Pancreas (tissue), 10 donors: Measurements from ENCODE around the gene ABCA3. TPM values are rescaled to one million over a fixed set of nuclear protein-coding genes. Genes with fewer than 3 reads are reported as not detected.
"Not testable (repeated sequence)": the region's sequence is repeated elsewhere in the genome, so short reads cannot be mapped to it uniquely, and the experiment has no call there.

ENCODE experiments used
- ATAC-seq, 4 donors: fragments of 200-7000 bp; cut with Tn5 transposase; one replicate each; pipeline versions ENCODE4 v1.8.0 to v1.9.1; 2020; ENCODE audit warnings: mild to moderate bottlenecking in 4 of 4, moderate library complexity in 4 of 4
- DNase-seq, 6 donors: peaks; one replicate each; pipeline ENCODE4 v3.0.0-alpha.2; 2020
- FAIRE-seq: peaks from 2 replicates; lab custom pipeline; 2012; peaks lifted over from hg19 to GRCh38; lab: Jason Lieb, UNC
- H3K27ac ChIP-seq, 4 donors: fragments of 200-600 bp; sonication (generic); 1 replicate in 3 of 4; 2 replicates in 1 of 4; pipeline versions ENCODE4 v1.5.0 to v1.8.0; 2020
- H3K27me3 ChIP-seq, 4 donors: fragments of 200-600 bp; one replicate each; pipeline ENCODE4 v1.8.0; 2021
- H3K36me3 ChIP-seq, 3 donors: fragments of 200-600 bp; sonication (generic) in 1 of 3; one replicate each; pipeline versions ENCODE4 v1.5.0 to v1.8.0; 2020 to 2021
- H3K4me1 ChIP-seq, 3 donors: fragments of 200-600 bp; one replicate each; pipeline ENCODE4 v1.8.0; 2021
- H3K4me3 ChIP-seq, 4 donors: fragments of 200-600 bp; sonication (generic) in 2 of 4; one replicate each; pipeline versions ENCODE4 v1.5.0 to v1.8.0; 2020 to 2021
- H3K9me3 ChIP-seq, 4 donors: fragments of 200-600 bp; one replicate each; pipeline ENCODE4 v1.8.0; 2021
- WGBS, 2 donors: extraction: QIAGEN DNeasy Blood & Tissue Kit; methylation state at CpG; one replicate each; pipeline ENCODE4 v1.1.7; 2013; 5-methylcytosine and 5-hydroxymethylcytosine counted together
- intact Hi-C, 3 donors: fragments of 100-400 bp; cut with DNase I; formaldehyde crosslinking; loops; one replicate each; pipeline versions ENCODE4 v1.11.1 to v1.14.2; 2022
- polyA plus RNA-seq, 2 donors: library from polyadenylated mRNA; stranded (reverse); fragments of 200-250 nt; gene quantifications; one replicate each; pipeline ENCODE4 v1.2.3, GENCODE V29; 2013
- total RNA-seq, 6 donors: library from RNA; stranded (reverse); fragmentation: NEBNext Ultra II Directional in 4 of 6; extraction: Animal tissue kit (Norgen Biotek cat#: 25700) in 4 of 6; gene quantifications; one replicate each; pipeline versions ENCODE4 v1.2.1 to v1.2.4, GENCODE V29; 2021 to 2023
- TF ChIP-seq, protein P1 (sequence below), 4 donors: fragments of 200-600 bp; sonication (generic) in 3 of 4; IDR thresholded peaks; one replicate each; pipeline versions ENCODE4 v1.5.0 to v1.8.0; 2021; ENCODE audit warnings: antibody characterized with exemption in 4 of 4
- donor health status: healthy with polysubstance abuse.
- donor health status: DM: no; HTN: no; CAD: no; lungs with moderate emphysema.
- donor health status: DM: no; HTN: no; CAD: no.
- donor health status: control.
- donor health status: control.
- donor health status: Bipolar disorder and iron deficiency.
- donor health status: DM: yes; HTN: yes; CAD: no.
- donor health status: DM: no; HTN: no; CAD: no.
- donor health status: DM: no; HTN: no; CAD: no.
- donor health status: DM: yes; HTN: yes; CAD: no.

Gene ABCA3
- total RNA-seq: 10 to 100 TPM; 12.7 to 26.5 (median 16.5) TPM
- polyA plus RNA-seq: 10 to 100 TPM; 22.6 to 22.8 TPM

DNA sequence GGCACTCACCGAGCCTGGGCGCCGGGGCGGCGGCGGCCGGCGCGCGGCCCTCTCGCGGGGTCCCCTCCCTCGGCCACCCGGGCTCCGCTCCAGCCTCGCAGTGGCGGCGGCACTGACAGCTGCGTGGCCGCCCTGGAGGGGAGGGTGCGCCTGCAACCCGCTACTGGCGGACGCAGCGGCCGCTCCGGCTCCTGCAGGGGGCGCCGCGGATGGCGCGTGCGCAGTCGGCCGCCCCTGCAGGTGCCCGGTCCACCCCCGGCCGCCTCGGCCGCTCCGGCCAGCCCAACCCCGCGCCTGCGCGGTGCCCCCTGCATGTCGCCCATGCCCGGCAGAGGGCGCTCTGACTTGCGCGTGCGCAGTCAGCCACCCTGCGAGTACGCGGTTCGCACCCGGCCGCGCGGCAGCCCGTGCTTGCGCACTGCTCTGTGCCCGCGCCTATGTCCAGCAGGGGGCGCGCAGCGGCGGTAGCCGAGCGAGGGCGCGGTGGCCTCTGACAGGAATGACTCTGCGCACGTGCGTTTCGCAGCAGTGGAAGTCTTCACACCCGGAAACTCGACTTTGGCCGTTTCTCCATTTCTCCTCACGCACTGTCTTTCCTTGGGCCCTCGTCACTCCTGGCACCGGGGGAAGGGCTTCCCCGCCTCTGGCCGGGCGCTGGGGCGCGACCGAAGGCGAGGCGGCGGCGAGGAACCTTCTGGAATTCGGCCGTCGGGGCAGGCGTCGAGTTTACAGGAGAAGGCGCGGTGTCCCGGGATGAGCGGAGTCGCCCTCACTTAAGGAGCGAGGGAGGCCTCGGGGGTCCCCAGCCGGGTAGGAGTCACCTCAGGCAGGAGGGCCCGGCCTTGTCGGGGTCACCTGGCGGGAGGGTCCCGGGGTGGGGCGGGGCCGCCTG lies at the start of gene ABCA3:
ABCA3 (minus strand) TSS at position 165 of the 892 bp plus-strand sequence. CDS start 14,262 bp downstream, outside the sequence.
- peaks cover 0 to 5% (median 4%) of the 10 kb centered on the region in 3 donors for H3K4me1 ChIP-seq
- no peaks in the 10 kb centered on the region for H3K27me3 ChIP-seq
- H3K27ac ChIP-seq: peak within 1 kb of the TSS in 1 of 4 donors; percentile 24
- no peaks in the 10 kb centered on the region for H3K9me3 ChIP-seq
- no peaks in the 10 kb centered on the region for H3K36me3 ChIP-seq
- DNase-seq (peak; percentile 87 to 100 (median 97)), FAIRE-seq (no peak), ATAC-seq (peak; percentile 87 to 96 (median 92))
- WGBS, 2 donors: 13% methylated on average over 76 to 110 of the region's 110 CpGs
- intact Hi-C loops: loop anchor here in 2 of 3 donors (5.0 to 10.0 kb wide), 3 partner anchors 54 to 156 kb away; partner anchors contain the start of gene CCNF (in 2 of the 2)
- TF ChIP-seq, protein P1, sequence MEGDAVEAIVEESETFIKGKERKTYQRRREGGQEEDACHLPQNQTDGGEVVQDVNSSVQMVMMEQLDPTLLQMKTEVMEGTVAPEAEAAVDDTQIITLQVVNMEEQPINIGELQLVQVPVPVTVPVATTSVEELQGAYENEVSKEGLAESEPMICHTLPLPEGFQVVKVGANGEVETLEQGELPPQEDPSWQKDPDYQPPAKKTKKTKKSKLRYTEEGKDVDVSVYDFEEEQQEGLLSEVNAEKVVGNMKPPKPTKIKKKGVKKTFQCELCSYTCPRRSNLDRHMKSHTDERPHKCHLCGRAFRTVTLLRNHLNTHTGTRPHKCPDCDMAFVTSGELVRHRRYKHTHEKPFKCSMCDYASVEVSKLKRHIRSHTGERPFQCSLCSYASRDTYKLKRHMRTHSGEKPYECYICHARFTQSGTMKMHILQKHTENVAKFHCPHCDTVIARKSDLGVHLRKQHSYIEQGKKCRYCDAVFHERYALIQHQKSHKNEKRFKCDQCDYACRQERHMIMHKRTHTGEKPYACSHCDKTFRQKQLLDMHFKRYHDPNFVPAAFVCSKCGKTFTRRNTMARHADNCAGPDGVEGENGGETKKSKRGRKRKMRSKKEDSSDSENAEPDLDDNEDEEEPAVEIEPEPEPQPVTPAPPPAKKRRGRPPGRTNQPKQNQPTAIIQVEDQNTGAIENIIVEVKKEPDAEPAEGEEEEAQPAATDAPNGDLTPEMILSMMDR (IDR thresholded peaks at IDR 0.05): peak; percentile 100
- H3K4me3 ChIP-seq: peak within 1 kb of the TSS; percentile 65 to 86 (median 78)

DNA sequence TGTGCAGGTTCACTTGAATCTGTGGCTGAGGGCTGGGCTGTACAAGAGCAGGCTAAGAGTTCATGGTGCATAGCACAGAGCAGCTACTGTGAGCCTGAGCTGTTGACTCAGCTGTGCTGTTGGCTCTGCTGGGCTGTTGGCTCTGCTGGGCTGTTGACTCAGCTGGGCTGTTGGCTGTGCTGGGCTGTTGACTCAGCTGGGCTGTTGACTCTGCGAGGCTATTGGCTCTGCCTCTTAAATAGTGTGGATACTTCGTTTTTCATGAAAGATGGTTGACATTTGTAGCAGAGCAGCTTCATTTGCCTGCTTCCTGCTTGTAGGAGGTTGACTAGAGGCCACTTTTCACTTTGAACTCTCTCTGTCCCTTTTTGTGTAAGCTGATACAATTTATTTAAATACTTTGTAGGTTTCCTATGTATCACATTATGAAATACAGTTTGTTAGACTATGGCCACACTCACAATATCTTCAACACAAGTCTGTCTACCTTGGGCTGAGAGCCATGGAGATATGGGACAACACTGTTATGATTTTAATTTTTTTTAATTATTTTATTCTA lies 48.4 kb upstream of the ABCA3 start:
- ATAC-seq: peak; percentile 97 to 99 (median 98)
- peaks cover 0 to 10% (median 6%) of the 10 kb centered on the region in 3 donors for H3K4me1 ChIP-seq
- no peaks in the 10 kb centered on the region for H3K9me3 ChIP-seq
- peak overlapping the region in 2 of 4 donors; percentile 52 to 53 for H3K27ac ChIP-seq
- WGBS, 2 donors: 11 to 14% methylated on average over 2 of the region's 2 CpGs
- peak; percentile 85 to 95 (median 92) for DNase-seq
- FAIRE-seq: no peak
- TF ChIP-seq, protein P1 (IDR thresholded peaks at IDR 0.05): no peak
- intact Hi-C loops: no loop called here
- no peaks in the 10 kb centered on the region for H3K27me3 ChIP-seq
- no peaks in the 10 kb centered on the region for H3K36me3 ChIP-seq
- no peak overlapping the region for H3K4me3 ChIP-seq

DNA sequence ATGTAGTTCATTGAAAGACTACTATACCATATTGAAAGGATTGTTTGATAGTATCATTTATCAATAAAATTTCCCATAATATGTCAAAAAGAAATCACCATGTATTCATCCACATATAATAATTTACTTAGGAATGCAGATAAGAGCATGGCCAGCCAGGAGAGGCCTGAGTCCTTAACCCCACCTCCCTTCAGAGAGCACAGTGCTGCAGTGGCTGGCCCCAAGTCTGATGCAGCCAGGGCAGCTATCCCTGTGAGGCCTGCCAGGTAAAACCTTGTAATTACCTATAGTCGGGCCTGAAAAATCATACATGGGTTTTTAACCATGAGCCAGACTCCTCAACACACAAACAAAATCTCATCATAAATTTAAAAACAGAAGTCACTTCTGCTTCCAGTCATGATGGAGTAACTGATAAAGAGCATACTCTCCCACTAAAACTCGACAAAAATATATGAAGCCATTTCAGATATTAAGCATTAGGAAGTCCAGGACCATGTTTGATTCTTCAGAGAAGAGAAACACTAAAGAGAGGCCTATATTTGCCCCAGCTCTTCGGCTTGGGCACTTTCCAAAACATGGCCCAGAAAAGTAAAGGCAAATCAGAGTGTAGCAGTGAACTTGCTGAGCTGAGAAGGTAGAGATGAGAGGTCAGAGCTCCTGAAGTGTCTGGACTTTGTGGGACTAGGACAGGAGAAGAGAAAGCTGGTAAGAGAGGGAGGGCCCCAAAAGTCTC lies 47.8 kb upstream of the ABCA3 start:
- peak in 3 of 6 donors; percentile 9 to 31 (median 22) for DNase-seq
- TF ChIP-seq, protein P1 (IDR thresholded peaks at IDR 0.05): no peak
- 39 to 44% methylated on average over 3 of the region's 3 CpGs for WGBS, 2 donors
- H3K4me3 ChIP-seq: no peak overlapping the region
- no peaks in the 10 kb centered on the region for H3K36me3 ChIP-seq
- H3K9me3 ChIP-seq: no peaks in the 10 kb centered on the region
- intact Hi-C loops: no loop called here
- peak overlapping the region in 3 of 4 donors; percentile 8 to 52 (median 35) for H3K27ac ChIP-seq
- peaks cover 0 to 10% (median 6%) of the 10 kb centered on the region in 3 donors for H3K4me1 ChIP-seq
- FAIRE-seq: no peak
- H3K27me3 ChIP-seq: no peaks in the 10 kb centered on the region
- ATAC-seq: peak; percentile 35 to 75 (median 64)

DNA sequence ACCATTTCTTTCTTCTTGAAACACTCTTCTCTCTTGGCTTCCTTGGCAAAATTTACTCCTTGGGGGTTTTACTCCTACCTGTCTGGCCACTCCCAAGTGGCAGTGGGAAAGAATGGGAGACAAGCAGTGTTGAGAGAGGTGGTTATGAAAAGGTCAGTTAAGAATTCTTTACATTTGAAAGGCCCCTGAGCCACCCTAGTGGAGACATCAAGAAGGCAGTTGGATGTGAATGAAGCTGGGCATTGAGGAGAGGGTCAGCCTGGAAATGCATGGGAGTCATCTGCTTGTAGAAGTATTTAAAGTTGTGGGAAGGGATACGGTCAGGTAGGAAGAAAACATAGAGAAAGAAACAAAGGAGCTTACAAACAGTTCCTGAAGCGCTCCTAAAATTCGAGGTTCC lies 46.5 kb upstream of the ABCA3 start:
- Histone ChIP-seq H3K4me1 (peaks cover 0 to 10% (median 6%) of the 10 kb centered on the region in 3 donors), H3K9me3 (no peaks in the 10 kb centered on the region), H3K4me3 (no peak overlapping the region), H3K27me3 (no peaks in the 10 kb centered on the region), H3K27ac (no peak overlapping the region), H3K36me3 (no peaks in the 10 kb centered on the region)
- intact Hi-C loops: no loop called here
- DNase-seq: no peak
- WGBS, 2 donors: 87 to 88% methylated on average over 3 of the region's 3 CpGs
- ATAC-seq: no peak
- no peak for FAIRE-seq
- TF ChIP-seq, protein P1 (IDR thresholded peaks at IDR 0.05): no peak

DNA sequence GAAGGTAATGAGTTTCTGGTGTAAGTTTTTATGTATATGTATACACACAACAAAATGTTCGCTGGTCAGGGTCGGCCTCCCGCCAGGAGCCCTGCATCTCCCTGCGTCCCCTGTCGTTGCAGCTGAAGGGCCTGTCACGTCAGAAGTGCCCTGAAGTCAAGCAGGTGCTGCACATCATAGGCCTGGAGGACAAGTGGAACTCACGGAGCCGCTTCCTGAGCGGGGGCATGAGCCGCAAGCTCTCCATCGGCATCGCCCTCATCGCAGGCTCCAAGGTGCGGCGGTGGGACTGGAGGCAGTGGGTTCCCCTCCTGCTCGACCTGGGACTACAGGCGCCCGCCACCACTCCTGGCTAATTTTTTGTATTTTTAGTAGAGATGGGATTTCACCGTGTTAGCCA lies 45.5 kb upstream of the ABCA3 start:
- H3K9me3 ChIP-seq, H3K27ac ChIP-seq, H3K4me3 ChIP-seq, intact Hi-C loops, H3K27me3 ChIP-seq, H3K36me3 ChIP-seq, ATAC-seq, DNase-seq, FAIRE-seq: not testable (repeated sequence)
- peaks cover 0 to 10% (median 6%) of the 10 kb centered on the region in 3 donors for H3K4me1 ChIP-seq
- WGBS, 2 donors: 86 to 88% methylated on average over 19 of the region's 19 CpGs
